CD1c-positive myeloid dendritic cell (primary cell): ENCODE results near the gene OGDH.
"Not testable (repeated sequence)": the region's sequence is repeated elsewhere in the genome, so short reads cannot be mapped to it uniquely, and the experiment has no call there.

Source experiments
- DNase-seq: peaks from one replicate; pipeline ENCODE4 v3.0.0-alpha.2; 2016; ENCODE audit errors: extremely low spot score

Gene OGDH

GRCh38 chr7:44606341-44607140 lies at the start of gene OGDH:
OGDH (plus strand) TSS chr7:44606627; CDS start chr7:44624344, 17,717 bp downstream.
- peak; percentile 99 for DNase-seq

GRCh38 chr7:44557485-44557884 lies 48.9 kb upstream of the OGDH start:
- no peak for DNase-seq

- DNase-seq, result no peak
These were observed 46.9 kb upstream of the OGDH start for GRCh38 chr7:44559485-44559884.

- DNase-seq, result no peak
These were observed 44.9 kb upstream of the OGDH start for GRCh38 chr7:44561481-44561880.

- DNase-seq, result no peak
These were observed 44.3 kb upstream of the OGDH start for GRCh38 chr7:44561962-44562621.

- not testable (repeated sequence) for DNase-seq
These were observed 43.8 kb upstream of the OGDH start for GRCh38 chr7:44562622-44562962.

- no peak for DNase-seq
These were observed 43.2 kb upstream of the OGDH start for GRCh38 chr7:44563171-44563679.

GRCh38 chr7:44564606-44565005 lies 41.8 kb upstream of the OGDH start:
- no peak for DNase-seq

GRCh38 chr7:44565097-44565794 lies 41.2 kb upstream of the OGDH start:
- DNase-seq, result peak; percentile 67

GRCh38 chr7:44565795-44566559 lies 40.5 kb upstream of the OGDH start:
- peak; percentile 12 for DNase-seq

GRCh38 chr7:44566680-44567079 lies 39.7 kb upstream of the OGDH start:
- no peak for DNase-seq

GRCh38 chr7:44567884-44568283 lies 38.5 kb upstream of the OGDH start:
- no peak for DNase-seq

GRCh38 chr7:44568771-44569560 lies 37.5 kb upstream of the OGDH start:
- DNase-seq, result no peak

GRCh38 chr7:44569959-44570358 lies 36.5 kb upstream of the OGDH start:
- no peak for DNase-seq

GRCh38 chr7:44572771-44573170 lies 33.7 kb upstream of the OGDH start:
- DNase-seq, result no peak

GRCh38 chr7:44573464-44574286 lies 32.8 kb upstream of the OGDH start, which contains the start of gene DDX56:
DDX56 (minus strand) TSS chr7:44573908; CDS start chr7:44573895, 13 bp downstream.
- DNase-seq, result peak; percentile 98

GRCh38 chr7:44574287-44574872 lies 32.0 kb upstream of the OGDH start:
- no peak for DNase-seq

- DNase-seq, result no peak
These were observed 31.4 kb upstream of the OGDH start for GRCh38 chr7:44575054-44575453.

- no peak for DNase-seq
These were observed 30.2 kb upstream of the OGDH start for GRCh38 chr7:44576228-44576627.
